Activated effector memory CD4-positive, alpha-beta T cell treated with anti-CD3 and anti-CD28 coated beads, Interleukin-2, amount 50 U/mL, for 16 hours (primary cell): ENCODE results near the gene CNPY4.

ENCODE experiments used
- DNase-seq: peaks from one replicate; pipeline ENCODE4 v3.0.0-alpha.2; 2020

CNPY4 gene

GRCh38 chr7:100170101-100170897 lies 50.9 kb downstream of the CNPY4 start:
- no peak for DNase-seq

- DNase-seq, result peak; percentile 78
These were observed 51.8 kb downstream of the CNPY4 start for GRCh38 chr7:100171087-100171681.

GRCh38 chr7:100171840-100172239 lies 52.4 kb downstream of the CNPY4 start:
- no peak for DNase-seq

GRCh38 chr7:100173806-100174495 lies 54.5 kb downstream of the CNPY4 start:
- DNase-seq, result no peak

- no peak for DNase-seq
These were observed 55.1 kb downstream of the CNPY4 start for GRCh38 chr7:100174582-100174981.
